Transverse colon (tissue), 4 donors: Measurements from ENCODE around the gene SSH2. TPM values are rescaled to one million over a fixed set of nuclear protein-coding genes. Genes with fewer than 3 reads are reported as not detected.
A peak's percentile ranks its signal among the peaks of the same experiment; 100 is the strongest.

Experiments
- DNase-seq: peaks from one replicate; pipeline ENCODE4 v3.0.0-alpha.2; 2019
- H3K27ac ChIP-seq, 4 donors: fragments of 200-600 bp; sonication (generic); 2 replicates each; pipeline ENCODE4 v1.5.1; 2016 to 2018; ENCODE audit warnings: inconsistent platforms in 4 of 4
- H3K27me3 ChIP-seq: fragments of 200-600 bp; sonication (generic); 2 replicates; pipeline ENCODE4 v1.5.1; 2017; ENCODE audit warnings: inconsistent platforms
- H3K36me3 ChIP-seq, 4 donors: fragments of 200-600 bp; sonication (generic); 2 replicates each; pipeline ENCODE4 v1.5.1; 2017 to 2019; ENCODE audit warnings: inconsistent platforms in 4 of 4
- H3K4me1 ChIP-seq, 4 donors: fragments of 200-600 bp; sonication (generic); 2 replicates each; pipeline ENCODE4 v1.5.1; 2017 to 2020; ENCODE audit warnings: inconsistent platforms in 4 of 4
- H3K4me3 ChIP-seq, 4 donors: fragments of 200-600 bp; sonication (generic); 1 replicate in 1 of 4; 2 replicates in 3 of 4; pipeline versions ENCODE4 v1.5.1 to v1.6.1; 2017 to 2019; ENCODE audit warnings: inconsistent platforms in 4 of 4
- H3K9me3 ChIP-seq, 2 donors: fragments of 200-600 bp; sonication (generic); 2 replicates each; pipeline ENCODE4 v1.5.1; 2017 to 2019; ENCODE audit warnings: inconsistent platforms in 2 of 2
- EP300 ChIP-seq: sonication (generic); formaldehyde crosslinking; IDR thresholded peaks from one replicate; pipeline ENCODE4 v1.6.1; 2017; ENCODE audit warnings: antibody characterized with exemption, low read depth
- POLR2A ChIP-seq: fragments of 450-650 bp; IDR thresholded peaks from one replicate; pipeline ENCODE4 v1.6.1; 2016; ENCODE audit warnings: antibody characterized with exemption, mild to moderate bottlenecking, moderate library complexity
- POLR2AphosphoS5 ChIP-seq, 3 donors: sonication (generic); formaldehyde crosslinking; IDR thresholded peaks; one replicate each; pipeline ENCODE4 v1.6.1; 2016; ENCODE audit warnings: antibody characterized with exemption in 3 of 3
- WGBS, 2 donors: methylation state at CpG; one replicate each; pipeline ENCODE4 v1.1.5; 2018; ENCODE audit warnings: low coverage in 1 of 2; 5-methylcytosine and 5-hydroxymethylcytosine counted together
- in situ Hi-C, 4 donors: fragments of 200-750 bp; cut with MboI; loops; one replicate each; pipeline versions ENCODE4 v1.15.0 to v1.15.1; 2017; ENCODE audit warnings: low sequenced_read_pairs in 3 of 4, low pct_ligation_motif_present in 1 of 4, low pct_unique_long_range_greater_than_20kb in 1 of 4
- intact Hi-C: fragments of 100-400 bp; cut with DNase I; formaldehyde crosslinking; loops from one replicate; pipeline ENCODE4 v1.15.1; 2023; ENCODE audit warnings: low total_unique reads
- total RNA-seq, 4 donors: library from RNA; depleted of rRNA; stranded (reverse); fragments of >200 nt; gene quantifications; one replicate each; pipeline ENCODE4 v1.1.0, GENCODE V29; 2016
- TF ChIP-seq, protein P1 (sequence below), 5 experiments: fragments of 200-600 bp in 3 of 5; fragments of 450-650 bp in 2 of 5; sonication (generic) in 3 of 5; IDR thresholded peaks; 1 replicate in 2 of 5; 2 replicates in 3 of 5; pipeline ENCODE4 v1.5.1; 2016 to 2017; ENCODE audit warnings: antibody characterized with exemption in 5 of 5, inconsistent platforms in 3 of 5, mild to moderate bottlenecking in 2 of 5, moderate library complexity in 1 of 5

The SSH2 gene
- total RNA-seq, 4 donors from 2014 or later = 15.3 to 99.9 (median 46.0) TPM

DNA sequence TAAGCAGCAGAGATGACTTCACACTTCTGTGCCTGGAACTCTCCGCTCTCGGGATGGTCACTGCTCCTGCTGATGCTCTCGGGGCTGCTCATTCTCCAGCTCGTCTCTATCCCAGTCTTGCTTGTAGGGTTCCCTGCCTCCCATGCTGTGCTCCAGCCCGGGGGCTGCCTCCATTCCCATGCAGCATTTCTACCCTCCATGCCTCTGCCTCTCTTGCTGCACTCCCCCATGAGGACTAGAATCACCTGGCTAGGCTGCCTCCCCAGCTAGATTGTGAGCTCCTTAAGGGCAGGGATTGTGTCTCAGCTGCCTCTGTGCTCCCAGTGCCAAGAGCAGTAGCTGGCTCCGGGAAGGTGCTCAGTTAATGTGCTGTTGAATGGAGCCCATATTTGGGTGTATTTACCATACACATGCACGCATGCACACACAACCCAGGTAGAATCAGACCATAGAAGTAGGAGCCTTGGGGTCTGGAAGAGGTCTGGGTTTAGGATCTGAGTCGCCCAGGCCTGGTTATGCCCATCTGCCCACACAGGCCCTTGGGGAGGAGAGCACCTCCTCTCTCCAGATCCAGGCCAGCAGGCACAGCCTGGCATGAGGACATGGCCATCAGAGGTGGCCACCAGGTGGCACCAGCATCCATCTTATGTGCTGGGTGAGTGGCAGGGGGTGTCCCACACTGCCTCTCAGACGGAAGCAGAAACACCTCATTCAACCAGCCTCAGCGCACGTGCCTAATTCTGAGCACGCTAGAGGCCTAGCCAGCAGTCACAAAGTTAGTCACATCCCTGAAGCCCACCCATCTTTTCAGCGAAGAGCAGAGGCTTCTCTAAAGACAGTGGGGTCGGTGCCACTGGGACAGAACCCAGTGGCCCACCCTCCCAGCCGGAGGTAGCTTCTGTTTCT, 349.9 kb downstream of the SSH2 start:
- intact Hi-C loops (no loop called here), in situ Hi-C loops (no loop called here)
- peak; percentile 88 for DNase-seq
- 60 to 66% methylated on average over 2 to 15 of the region's 15 CpGs for WGBS, 2 donors
- Histone ChIP-seq H3K36me3 (peaks cover 0 to 12% (median 4%) of the 10 kb centered on the region in 4 donors), H3K4me3 (no peak overlapping the region), H3K9me3 (no peaks in the 10 kb centered on the region), H3K27ac (peak overlapping the region in 1 of 4 donors; percentile 12), H3K27me3 (no peaks in the 10 kb centered on the region), H3K4me1 (peaks cover 0 to 10% (median 5%) of the 10 kb centered on the region in 4 donors)
- no peak for TF ChIP-seq POLR2AphosphoS5 (IDR thresholded peaks at IDR 0.05)
- TF ChIP-seq, protein P1, sequence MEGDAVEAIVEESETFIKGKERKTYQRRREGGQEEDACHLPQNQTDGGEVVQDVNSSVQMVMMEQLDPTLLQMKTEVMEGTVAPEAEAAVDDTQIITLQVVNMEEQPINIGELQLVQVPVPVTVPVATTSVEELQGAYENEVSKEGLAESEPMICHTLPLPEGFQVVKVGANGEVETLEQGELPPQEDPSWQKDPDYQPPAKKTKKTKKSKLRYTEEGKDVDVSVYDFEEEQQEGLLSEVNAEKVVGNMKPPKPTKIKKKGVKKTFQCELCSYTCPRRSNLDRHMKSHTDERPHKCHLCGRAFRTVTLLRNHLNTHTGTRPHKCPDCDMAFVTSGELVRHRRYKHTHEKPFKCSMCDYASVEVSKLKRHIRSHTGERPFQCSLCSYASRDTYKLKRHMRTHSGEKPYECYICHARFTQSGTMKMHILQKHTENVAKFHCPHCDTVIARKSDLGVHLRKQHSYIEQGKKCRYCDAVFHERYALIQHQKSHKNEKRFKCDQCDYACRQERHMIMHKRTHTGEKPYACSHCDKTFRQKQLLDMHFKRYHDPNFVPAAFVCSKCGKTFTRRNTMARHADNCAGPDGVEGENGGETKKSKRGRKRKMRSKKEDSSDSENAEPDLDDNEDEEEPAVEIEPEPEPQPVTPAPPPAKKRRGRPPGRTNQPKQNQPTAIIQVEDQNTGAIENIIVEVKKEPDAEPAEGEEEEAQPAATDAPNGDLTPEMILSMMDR (IDR thresholded peaks at IDR 0.05) = peak; percentile 87 to 93 (median 89)

DNA sequence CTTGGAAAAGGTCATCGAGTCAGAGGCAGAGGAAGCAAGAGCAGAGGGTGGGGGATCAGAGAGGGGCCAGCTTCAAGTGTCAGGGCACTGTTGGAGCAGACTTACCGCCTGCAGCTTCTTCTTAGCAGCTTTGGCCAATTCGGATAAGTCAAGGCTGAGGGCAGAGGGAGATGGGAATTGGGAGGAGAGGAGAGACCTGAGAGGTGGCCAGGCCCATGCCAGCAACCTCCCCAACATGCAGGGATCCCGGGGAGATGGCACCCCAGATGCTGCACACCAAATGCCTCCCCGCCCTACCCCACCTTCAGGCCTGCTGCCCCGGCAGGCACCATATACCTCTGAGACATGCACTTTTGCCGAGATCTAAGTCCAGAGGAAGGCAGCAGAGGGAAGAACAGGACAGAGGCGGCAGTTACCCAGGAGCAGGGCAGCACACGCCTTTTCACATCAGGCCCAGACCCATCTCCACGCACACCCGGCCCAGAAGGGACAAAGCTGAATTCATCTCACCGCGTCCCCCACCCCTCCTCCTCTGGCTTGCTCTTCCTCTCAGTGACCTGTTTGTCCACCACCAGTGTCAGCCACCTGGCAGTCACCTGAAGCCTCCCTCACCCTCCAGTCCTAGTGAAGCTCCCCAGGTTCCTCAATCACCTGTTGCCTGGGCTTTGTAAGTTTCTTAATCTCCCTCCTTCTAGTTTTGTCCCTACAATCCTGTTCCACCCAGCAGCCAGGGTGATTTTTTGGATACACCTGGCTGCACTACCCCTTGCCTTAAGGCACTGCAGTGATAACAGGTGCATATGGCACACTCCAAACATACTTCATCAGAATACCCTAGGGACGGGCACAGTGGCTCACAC, 351.2 kb downstream of the SSH2 start:
- H3K9me3 ChIP-seq = no peaks in the 10 kb centered on the region
- H3K4me1 ChIP-seq = peaks cover 6 to 18% (median 13%) of the 10 kb centered on the region in 4 donors
- 90% methylated on average over 2 to 14 of the region's 14 CpGs for WGBS, 2 donors
- H3K27ac ChIP-seq = no peak overlapping the region
- TF ChIP-seq POLR2A = no peak
- no peak for TF ChIP-seq EP300
- TF ChIP-seq POLR2AphosphoS5 (IDR thresholded peaks at IDR 0.05) = no peak
- TF ChIP-seq, protein P1 (IDR thresholded peaks at IDR 0.05) = no peak
- no peak overlapping the region for H3K4me3 ChIP-seq
- DNase-seq = no peak
- no peaks in the 10 kb centered on the region for H3K27me3 ChIP-seq
- intact Hi-C loops = no loop called here
- H3K36me3 ChIP-seq = peaks cover 0 to 12% (median 4%) of the 10 kb centered on the region in 4 donors
- in situ Hi-C loops = no loop called here

GRCh38 chr17:29577385-29578211, 352.4 kb downstream of the SSH2 start:
- no peaks in the 10 kb centered on the region for H3K27me3 ChIP-seq

More at GRCh38 chr17:29577385-29578211, 352.4 kb downstream of the SSH2 start:
- intact Hi-C loops = no loop called here
- no peak for DNase-seq
- Histone ChIP-seq H3K4me1 (peaks cover 6 to 22% (median 19%) of the 10 kb centered on the region in 4 donors), H3K36me3 (peaks cover 0 to 12% (median 4%) of the 10 kb centered on the region in 4 donors), H3K4me3 (no peak overlapping the region), H3K27ac (peak overlapping the region in 1 of 4 donors; percentile 12), H3K9me3 (no peaks in the 10 kb centered on the region)
- in situ Hi-C loops = no loop called here
- 75% methylated on average over 14 of the region's 22 CpGs; no CpG with 5 or more reads in 1 of the 2 donors for WGBS, 2 donors
- TF ChIP-seq EP300 = no peak
- TF ChIP-seq POLR2AphosphoS5 (IDR thresholded peaks at IDR 0.05) = no peak
- TF ChIP-seq, protein P1 (IDR thresholded peaks at IDR 0.05) = no peak
- TF ChIP-seq POLR2A = no peak
